Prostate gland (tissue), 2 donors: ENCODE data around the gene MCMBP. TPM values are rescaled to one million over a fixed set of nuclear protein-coding genes. Genes with fewer than 3 reads are reported as not detected.

Experiments
- DNase-seq: peaks from one replicate; pipeline ENCODE4 v3.0.0-alpha.2; 2019; ENCODE audit warnings: low spot score
- H3K27ac ChIP-seq, 2 donors: fragments of 200-600 bp; sonication (generic); 2 replicates each; pipeline ENCODE4 v1.5.1; 2017 to 2019
- H3K27me3 ChIP-seq: fragments of 200-600 bp; sonication (generic); replicated peaks from 2 replicates; pipeline ENCODE4 v1.5.1; 2019; ENCODE audit not compliant: insufficient read depth
- H3K36me3 ChIP-seq, 2 donors: fragments of 200-600 bp; sonication (generic); 1 replicate in 1 of 2; 2 replicates in 1 of 2; pipeline versions ENCODE4 v1.5.1 to v1.8.1; 2017 to 2019
- H3K4me1 ChIP-seq: fragments of 200-600 bp; sonication (generic); replicated peaks from 2 replicates; pipeline ENCODE4 v1.5.1; 2019
- H3K4me3 ChIP-seq, 2 donors: fragments of 200-600 bp; sonication (generic); 2 replicates each; pipeline ENCODE4 v1.5.1; 2017 to 2019
- H3K9me3 ChIP-seq: fragments of 200-600 bp; sonication (generic); 2 replicates; pipeline ENCODE4 v1.5.1; 2017
- POLR2A ChIP-seq: fragments of 450-650 bp; IDR thresholded peaks from one replicate; pipeline ENCODE4 v1.6.1; 2016; ENCODE audit warnings: antibody characterized with exemption, mild to moderate bottlenecking
- POLR2AphosphoS5 ChIP-seq: sonication (generic); formaldehyde crosslinking; IDR thresholded peaks from one replicate; pipeline ENCODE4 v1.6.1; 2017; ENCODE audit warnings: antibody characterized with exemption
- WGBS: methylation state at CpG from one replicate; pipeline ENCODE4 v1.1.5; 2018; 5-methylcytosine and 5-hydroxymethylcytosine counted together
- intact Hi-C: fragments of 100-400 bp; cut with DNase I; formaldehyde crosslinking; loops from one replicate; pipeline ENCODE4 v1.14.2; 2022
- total RNA-seq, 2 donors: library from RNA; depleted of rRNA; stranded (reverse); fragments of >200 nt; gene quantifications; one replicate each; pipeline ENCODE4 v1.1.0, GENCODE V29; 2016
- TF ChIP-seq, protein P1 (sequence below), 4 experiments: fragments of 200-600 bp in 2 of 4; fragments of 450-650 bp in 2 of 4; sonication (generic) in 2 of 4; IDR thresholded peaks; 1 replicate in 3 of 4; 2 replicates in 1 of 4; pipeline ENCODE4 v1.5.1; 2016 to 2019; ENCODE audit warnings: antibody characterized with exemption in 4 of 4, mild to moderate bottlenecking in 2 of 4, moderate library complexity in 2 of 4

MCMBP gene
- total RNA-seq, 2 donors from 2014 or later = 37.6 to 45.4 TPM

DNA sequence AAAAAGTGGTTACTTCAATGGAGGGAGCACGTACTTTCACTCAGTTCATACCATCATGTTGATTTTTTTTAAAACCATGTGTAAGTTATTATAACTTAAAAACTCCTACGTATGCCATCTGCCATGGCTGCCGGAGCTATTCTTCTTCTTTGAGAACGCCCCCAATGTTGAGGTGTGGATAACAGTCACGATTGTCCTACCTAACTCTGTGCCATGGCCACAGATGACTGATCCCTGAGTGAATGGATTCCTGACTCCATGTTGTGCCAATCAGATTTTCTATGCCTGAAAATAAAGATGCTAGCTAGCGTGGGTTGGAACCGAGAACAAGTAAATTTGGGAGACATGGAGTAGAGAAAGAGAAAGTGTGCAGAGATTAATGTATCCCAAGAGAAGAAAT lies 5.3 kb downstream of the MCMBP start:
- Histone ChIP-seq H3K4me3 (no peak overlapping the region), H3K36me3 (no peaks in the 10 kb centered on the region), H3K9me3 (no peaks in the 10 kb centered on the region), H3K27me3 (no peaks in the 10 kb centered on the region), H3K4me1 (no peaks in the 10 kb centered on the region), H3K27ac (no peak overlapping the region)
- intact Hi-C loops = no loop called here
- TF ChIP-seq POLR2AphosphoS5 = no peak
- TF ChIP-seq, protein P1, sequence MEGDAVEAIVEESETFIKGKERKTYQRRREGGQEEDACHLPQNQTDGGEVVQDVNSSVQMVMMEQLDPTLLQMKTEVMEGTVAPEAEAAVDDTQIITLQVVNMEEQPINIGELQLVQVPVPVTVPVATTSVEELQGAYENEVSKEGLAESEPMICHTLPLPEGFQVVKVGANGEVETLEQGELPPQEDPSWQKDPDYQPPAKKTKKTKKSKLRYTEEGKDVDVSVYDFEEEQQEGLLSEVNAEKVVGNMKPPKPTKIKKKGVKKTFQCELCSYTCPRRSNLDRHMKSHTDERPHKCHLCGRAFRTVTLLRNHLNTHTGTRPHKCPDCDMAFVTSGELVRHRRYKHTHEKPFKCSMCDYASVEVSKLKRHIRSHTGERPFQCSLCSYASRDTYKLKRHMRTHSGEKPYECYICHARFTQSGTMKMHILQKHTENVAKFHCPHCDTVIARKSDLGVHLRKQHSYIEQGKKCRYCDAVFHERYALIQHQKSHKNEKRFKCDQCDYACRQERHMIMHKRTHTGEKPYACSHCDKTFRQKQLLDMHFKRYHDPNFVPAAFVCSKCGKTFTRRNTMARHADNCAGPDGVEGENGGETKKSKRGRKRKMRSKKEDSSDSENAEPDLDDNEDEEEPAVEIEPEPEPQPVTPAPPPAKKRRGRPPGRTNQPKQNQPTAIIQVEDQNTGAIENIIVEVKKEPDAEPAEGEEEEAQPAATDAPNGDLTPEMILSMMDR (IDR thresholded peaks at IDR 0.05) = no peak
- no peak for DNase-seq
- 75% methylated on average over 7 of the region's 7 CpGs for WGBS

DNA sequence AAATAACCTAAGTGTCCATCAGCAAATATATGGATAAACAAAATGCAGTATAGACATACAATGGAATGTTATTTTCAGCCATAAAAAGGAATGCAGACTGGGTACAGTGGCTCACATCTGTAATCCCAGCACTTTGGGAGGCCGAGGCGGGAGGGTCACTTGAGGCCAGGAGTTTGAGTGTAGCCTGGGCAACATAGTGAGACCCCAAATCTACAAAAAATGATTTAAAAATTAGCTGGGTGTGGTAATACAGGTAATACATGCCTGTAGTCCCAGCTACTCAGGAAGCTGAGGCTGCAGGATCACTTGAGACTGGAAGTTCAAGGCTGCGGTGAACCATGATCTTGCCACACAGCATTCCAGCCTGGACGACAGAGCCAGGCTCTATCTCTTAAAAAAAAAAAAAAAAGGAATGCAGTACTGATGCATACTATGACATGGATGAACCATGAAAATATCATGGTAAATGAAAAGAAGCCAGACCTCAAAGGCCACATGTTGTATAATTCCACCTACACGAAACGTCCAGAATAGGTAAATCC lies 6.9 kb downstream of the MCMBP start:
- intact Hi-C loops = no loop called here
- no peak for TF ChIP-seq POLR2A
- H3K27ac ChIP-seq = no peak overlapping the region
- no peaks in the 10 kb centered on the region for H3K9me3 ChIP-seq
- H3K27me3 ChIP-seq = no peaks in the 10 kb centered on the region
- no peak overlapping the region for H3K4me3 ChIP-seq
- no peak for DNase-seq
- no peaks in the 10 kb centered on the region for H3K4me1 ChIP-seq
- 90% methylated on average over 6 of the region's 6 CpGs for WGBS
- H3K36me3 ChIP-seq = no peaks in the 10 kb centered on the region

DNA sequence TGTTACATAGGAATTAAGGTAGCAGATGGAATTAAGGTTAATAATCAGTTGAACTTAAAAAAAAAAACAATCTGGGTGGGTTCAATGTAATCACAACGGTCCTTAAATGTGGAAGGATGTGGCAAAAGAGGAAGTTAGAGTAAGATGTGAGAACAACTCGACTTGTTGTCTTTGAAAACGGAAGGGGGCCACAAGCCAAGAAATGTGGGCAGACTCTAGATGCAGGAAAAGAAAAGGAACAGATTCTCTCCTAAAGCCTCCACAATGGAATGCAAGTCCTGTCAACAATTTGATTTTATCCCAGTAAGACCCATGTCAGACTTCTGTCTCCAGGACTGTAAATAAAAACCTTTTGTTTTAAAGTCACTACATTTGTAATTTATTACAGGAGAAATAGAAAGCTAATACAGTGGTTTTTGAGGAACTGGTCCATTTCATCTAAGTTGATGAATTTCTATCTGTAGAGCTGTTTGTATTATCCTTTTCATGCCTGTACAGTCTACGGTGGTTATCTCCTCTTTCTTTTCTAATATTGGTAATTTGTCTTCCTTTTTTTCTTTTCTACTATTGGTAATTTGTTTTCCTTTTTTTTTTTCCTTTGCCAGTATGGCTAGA lies 8.6 kb downstream of the MCMBP start:
- 60% methylated on average over 4 of the region's 4 CpGs for WGBS
- intact Hi-C loops = loop anchor here (5.0 kb wide), 1 partner anchor 177 kb away; no protein-coding TSS in a partner anchor

DNA sequence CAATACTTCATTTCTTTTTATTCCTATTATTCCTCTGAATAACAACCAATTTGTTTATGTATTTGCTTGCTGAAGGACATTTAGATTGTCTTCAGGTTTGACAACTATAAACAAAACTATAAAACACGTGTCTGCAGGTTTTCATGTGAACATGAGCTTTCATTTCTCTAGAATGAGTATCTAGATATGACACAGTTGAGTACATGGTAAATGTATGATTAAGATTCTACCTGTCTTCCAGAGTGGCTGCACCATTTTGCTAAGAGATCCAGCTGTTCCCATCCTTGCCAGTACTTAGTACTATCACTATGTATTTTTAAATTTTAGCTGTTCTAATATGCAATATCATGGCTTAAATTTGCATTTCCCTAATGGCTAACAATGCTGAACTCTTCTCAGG lies 10.1 kb downstream of the MCMBP start:
- TF ChIP-seq POLR2A (no peak), POLR2AphosphoS5 (no peak)
- TF ChIP-seq, protein P1 (IDR thresholded peaks at IDR 0.05) = no peak
- no peak overlapping the region for H3K27ac ChIP-seq
- H3K27me3 ChIP-seq = no peaks in the 10 kb centered on the region
- DNase-seq = no peak
- no peaks in the 10 kb centered on the region for H3K4me1 ChIP-seq
- H3K4me3 ChIP-seq = no peak overlapping the region
- H3K9me3 ChIP-seq = no peaks in the 10 kb centered on the region
- H3K36me3 ChIP-seq = no peaks in the 10 kb centered on the region
- intact Hi-C loops = loop anchor here (5.0 kb wide), 1 partner anchor 175 kb away; no protein-coding TSS in a partner anchor
- WGBS = 58% methylated on average over 1 of the region's 1 CpG

More for the DNA sequence above, 8.6 kb downstream of the MCMBP start:
- TF ChIP-seq POLR2A (no peak), POLR2AphosphoS5 (no peak)
- TF ChIP-seq, protein P1 (IDR thresholded peaks at IDR 0.05) = no peak
- H3K27me3 ChIP-seq = no peaks in the 10 kb centered on the region
- H3K36me3 ChIP-seq = no peaks in the 10 kb centered on the region
- H3K9me3 ChIP-seq = no peaks in the 10 kb centered on the region
- H3K4me3 ChIP-seq = no peak overlapping the region
- H3K27ac ChIP-seq = no peak overlapping the region
- no peaks in the 10 kb centered on the region for H3K4me1 ChIP-seq
- no peak for DNase-seq

DNA sequence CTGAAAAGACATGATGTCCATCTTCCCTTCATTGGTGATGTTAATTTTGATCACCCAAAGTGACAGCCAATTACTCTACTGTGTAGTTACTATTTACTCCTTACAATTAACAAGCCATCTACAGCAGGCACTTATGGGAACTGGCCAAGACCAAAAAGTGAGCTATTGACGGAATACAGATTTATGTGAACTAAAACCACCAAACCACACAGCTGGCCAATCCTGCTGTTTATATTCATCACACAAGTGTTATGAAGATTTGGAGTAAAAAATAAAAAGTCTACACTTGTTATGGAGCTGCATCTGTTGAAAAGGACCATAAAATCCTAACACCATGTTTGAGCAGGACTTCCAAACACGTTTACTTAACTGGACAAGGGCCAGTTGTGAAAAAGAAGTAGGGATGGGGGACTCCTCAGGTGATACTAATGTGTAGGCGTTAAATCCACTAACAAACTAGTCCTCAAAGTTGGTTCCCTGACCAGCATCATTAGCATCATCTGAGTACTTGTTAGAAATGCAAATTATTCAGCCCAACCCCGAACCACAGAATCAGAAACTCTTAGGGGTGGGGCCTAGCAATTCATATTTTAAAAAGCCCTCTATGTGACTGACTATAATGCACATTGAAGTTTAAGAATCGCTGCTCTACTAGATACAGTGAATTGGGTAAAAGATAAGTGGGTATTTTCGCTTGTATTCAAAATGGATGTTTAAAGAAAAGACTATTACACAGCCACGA lies 11.6 kb downstream of the MCMBP start:
- intact Hi-C loops = loop anchor here (1.0 to 5.0 kb wide), 2 partner anchors 111 to 174 kb away; no protein-coding TSS in a partner anchor
- 70% methylated on average over 7 of the region's 7 CpGs for WGBS
- Histone ChIP-seq H3K9me3 (no peaks in the 10 kb centered on the region), H3K4me3 (no peak overlapping the region), H3K27me3 (no peaks in the 10 kb centered on the region), H3K27ac (no peak overlapping the region), H3K4me1 (no peaks in the 10 kb centered on the region), H3K36me3 (no peaks in the 10 kb centered on the region)
- TF ChIP-seq, protein P1 (IDR thresholded peaks at IDR 0.05) = no peak
- TF ChIP-seq POLR2AphosphoS5 (no peak), POLR2A (no peak)
- no peak for DNase-seq
